HEK293T (cell line): ENCODE measurements around the gene PPP2R5A.

Source experiments
- CTCF ChIA-PET: fragments of 350-600 bp; formaldehyde crosslinking; extraction: SDS; loops from one replicate; lab custom pipeline; 2021; ENCODE audit warnings: antibody characterized with exemption, inconsistent platforms; lab: Yijun Ruan, JAX
- POLR2A ChIA-PET: fragments of 350-600 bp; formaldehyde crosslinking; extraction: SDS; loops from one replicate; lab custom pipeline; 2020; ENCODE audit warnings: antibody characterized with exemption, inconsistent platforms; lab: Yijun Ruan, JAX
- DNase-seq: peaks from one replicate; pipeline ENCODE4 v3.0.0; 2012; ENCODE audit warnings: mixed read lengths; ENCODE audit errors: extremely low spot score
- ARNT ChIP-seq: fragments of 450-650 bp; IDR thresholded peaks from 2 replicates; pipeline ENCODE4 v1.6.1; 2017; ENCODE audit warnings: mild to moderate bottlenecking
- BHLHE40 ChIP-seq: fragments of 450-650 bp; IDR thresholded peaks from 2 replicates; pipeline ENCODE4 v1.6.1; 2016; ENCODE audit warnings: mild to moderate bottlenecking, moderate library complexity, borderline replicate concordance
- CTBP1 ChIP-seq: fragments of 450-650 bp; IDR thresholded peaks from 2 replicates; pipeline ENCODE4 v1.6.1; 2016; ENCODE audit warnings: borderline replicate concordance
- ELF4 ChIP-seq: fragments of 450-650 bp; IDR thresholded peaks from 2 replicates; pipeline ENCODE4 v1.6.1; 2017; ENCODE audit warnings: antibody characterized with exemption
- FOXA1 ChIP-seq: fragments of 450-650 bp; IDR thresholded peaks from 2 replicates; pipeline ENCODE4 v1.6.1; 2016; ENCODE audit warnings: mild to moderate bottlenecking
- FOXK2 ChIP-seq: fragments of 450-650 bp; IDR thresholded peaks from 2 replicates; pipeline ENCODE4 v1.6.1; 2016; ENCODE audit warnings: mild to moderate bottlenecking
- FOXM1 ChIP-seq: fragments of 450-650 bp; IDR thresholded peaks from 2 replicates; pipeline ENCODE4 v1.6.1; 2017; ENCODE audit warnings: mild to moderate bottlenecking, borderline replicate concordance
- HDGF ChIP-seq: fragments of 450-650 bp; IDR thresholded peaks from 2 replicates; pipeline ENCODE4 v1.6.1; 2017; ENCODE audit warnings: antibody characterized with exemption, borderline replicate concordance
- L3MBTL2 ChIP-seq: fragments of 450-650 bp; conservative IDR thresholded peaks from 2 replicates; pipeline ENCODE4 v1.6.1; 2016; ENCODE audit warnings: mild to moderate bottlenecking
- LEF1 ChIP-seq: fragments of 450-650 bp; IDR thresholded peaks from 2 replicates; pipeline ENCODE4 v1.6.1; 2017; ENCODE audit warnings: mild to moderate bottlenecking, borderline replicate concordance
- NFRKB ChIP-seq: fragments of 450-650 bp; IDR thresholded peaks from 2 replicates; pipeline ENCODE4 v1.6.1; 2016; ENCODE audit warnings: mild to moderate bottlenecking, moderate library complexity
- PKNOX1 ChIP-seq: fragments of 450-650 bp; IDR thresholded peaks from 2 replicates; pipeline ENCODE4 v1.6.1; 2016
- SP1 ChIP-seq: fragments of 450-650 bp; IDR thresholded peaks from 2 replicates; pipeline ENCODE4 v1.6.1; 2017
- SUZ12 ChIP-seq: fragments of 450-650 bp; IDR thresholded peaks from 2 replicates; pipeline ENCODE4 v1.6.1; 2016; ENCODE audit warnings: mild to moderate bottlenecking
- TARDBP ChIP-seq: fragments of 450-650 bp; IDR thresholded peaks from 2 replicates; pipeline ENCODE4 v1.6.1; 2016
- ZNF384 ChIP-seq: fragments of 450-650 bp; IDR thresholded peaks from 2 replicates; pipeline ENCODE4 v1.6.1; 2016

PPP2R5A gene

GRCh38 chr1:212367474-212368072 lies 82.4 kb downstream of the PPP2R5A start:
- no peak for TF ChIP-seq LEF1
- no peak for TF ChIP-seq ARNT
- no peak for TF ChIP-seq FOXM1
- no peak for TF ChIP-seq NFRKB
- no peak for TF ChIP-seq L3MBTL2
- TF ChIP-seq BHLHE40, result no peak
- no peak for TF ChIP-seq FOXK2
- TF ChIP-seq SP1, result no peak
- TF ChIP-seq TARDBP, result no peak
- no peak for TF ChIP-seq HDGF
- TF ChIP-seq ZNF384, result no peak
- no peak for TF ChIP-seq PKNOX1
- no peak for TF ChIP-seq CTBP1
- TF ChIP-seq ELF4, result no peak
- no peak for TF ChIP-seq SUZ12
- TF ChIP-seq FOXA1, result no peak
- ChIA-PET POLR2A (no interaction called here), CTCF (interaction anchor here (0.6 to 3.0 kb wide), 3 partner anchors 8 to 491 kb away, joined by 3 to 10 read pairs (median 4); no protein-coding TSS in a partner anchor)
- DNase-seq, result no peak

GRCh38 chr1:212368073-212368484 lies 82.9 kb downstream of the PPP2R5A start:
- CTCF ChIA-PET, result interaction anchor here (0.6 to 3.0 kb wide), 6 partner anchors 9 to 492 kb away, joined by 3 to 10 read pairs (median 4); no protein-coding TSS in a partner anchor
- peak; percentile 85 for DNase-seq
- POLR2A ChIA-PET, result no interaction called here
- no peak for TF ChIP-seq ARNT
- no peak for TF ChIP-seq ELF4
- no peak for TF ChIP-seq FOXM1
- TF ChIP-seq PKNOX1, result peak; percentile 3; the same call in 1 of the 2 replicates

- ChIA-PET POLR2A (no interaction called here), CTCF (interaction anchor here (2.0 kb wide), 1 partner anchor 80 kb away, joined by 8 read pairs; no protein-coding TSS in a partner anchor)
- DNase-seq, result no peak
- TF ChIP-seq FOXM1 (no peak), FOXK2 (no peak), PKNOX1 (no peak), ZNF384 (no peak), HDGF (no peak), L3MBTL2 (no peak), LEF1 (no peak)
Measured at GRCh38 chr1:212375986-212376385, 90.8 kb downstream of the PPP2R5A start.

- TF ChIP-seq L3MBTL2 (no peak), FOXM1 (no peak), NFRKB (no peak), ELF4 (no peak), PKNOX1 (no peak), SP1 (no peak), ZNF384 (no peak), FOXK2 (no peak), ARNT (no peak), TARDBP (no peak), FOXA1 (no peak), BHLHE40 (no peak), HDGF (no peak)
- ChIA-PET POLR2A (interaction anchor here (1.4 kb wide), 1 partner anchor 342 kb away, joined by 5 read pairs; the partner anchor contains the start of genes DTL and INTS7), CTCF (interaction anchor here (1.2 kb wide), 2 partner anchors 9 to 343 kb away, joined by 3 to 5 read pairs; partner anchors contain the start of gene INTS7)
- no peak for DNase-seq
Measured at GRCh38 chr1:212377644-212378043, 92.4 kb downstream of the PPP2R5A start.

GRCh38 chr1:212379366-212379765 lies 94.2 kb downstream of the PPP2R5A start:
- DNase-seq, result no peak
- TF ChIP-seq FOXM1 (no peak), FOXA1 (no peak), HDGF (no peak), L3MBTL2 (no peak), ZNF384 (no peak), SP1 (no peak)
- ChIA-PET CTCF (interaction anchor here (1.0 kb wide), 1 partner anchor 77 kb away, joined by 3 read pairs; no protein-coding TSS in a partner anchor), POLR2A (no interaction called here)

GRCh38 chr1:212381397-212382035 lies 96.3 kb downstream of the PPP2R5A start:
- no peak for TF ChIP-seq CTBP1
- no peak for TF ChIP-seq NFRKB
- TF ChIP-seq ELF4, result no peak
- TF ChIP-seq L3MBTL2, result no peak
- no peak for TF ChIP-seq TARDBP
- TF ChIP-seq BHLHE40, result no peak
- TF ChIP-seq HDGF, result no peak
- no peak for TF ChIP-seq LEF1
- no peak for TF ChIP-seq FOXM1
- no peak for TF ChIP-seq FOXA1
- TF ChIP-seq FOXK2, result no peak
- TF ChIP-seq ZNF384, result no peak
- TF ChIP-seq SUZ12, result no peak
- TF ChIP-seq ARNT, result no peak
- no peak for TF ChIP-seq SP1
- TF ChIP-seq PKNOX1, result no peak
- CTCF ChIA-PET, result no interaction called here
- no peak for DNase-seq
- POLR2A ChIA-PET, result no interaction called here
